SU-DHL-6 (cell line): ENCODE data around the gene MSX1.

Experiments
- H2AFZ ChIP-seq: fragments of 200-600 bp; sonication (generic); 2 replicates; pipeline ENCODE4 v1.6.1; 2014; ENCODE audit warnings: low read depth, mild to moderate bottlenecking, moderate library complexity, mixed read lengths, antibody characterized with exemption, low read length; ENCODE audit not compliant: severe bottlenecking
- H3F3A ChIP-seq: fragments of 200-600 bp; shearing (Covaris generic); 2 replicates; pipeline ENCODE4 v1.6.0; 2016; ENCODE audit warnings: antibody characterized with exemption, mild to moderate bottlenecking; ENCODE audit not compliant: insufficient read depth
- H3K27ac ChIP-seq: fragments of 200-600 bp; sonication (generic); 2 replicates; pipeline ENCODE4 v1.5.1; 2016; ENCODE audit warnings: low read depth, mild to moderate bottlenecking, low read length, moderate library complexity, mixed read lengths
- H3K27me3 ChIP-seq: fragments of 200-600 bp; sonication (generic), shearing (Covaris generic); 2 replicates; pipeline ENCODE4 v1.6.0; 2014; ENCODE audit warnings: mild to moderate bottlenecking, low read length
- H3K36me3 ChIP-seq: fragments of 200-600 bp; sonication (generic); 2 replicates; pipeline ENCODE4 v1.6.1; 2014; ENCODE audit warnings: mild to moderate bottlenecking, low read length, mixed read lengths
- H3K4me2 ChIP-seq: fragments of 300-600, 200-600 bp; shearing (Covaris generic), sonication (generic); 2 replicates; pipeline ENCODE4 v1.6.0; 2014; ENCODE audit warnings: low read length, low read depth, mild to moderate bottlenecking; ENCODE audit not compliant: poor library complexity, severe bottlenecking
- H3K4me3 ChIP-seq: fragments of 200-600 bp; sonication (generic); 2 replicates; pipeline ENCODE4 v1.5.1; 2014; ENCODE audit warnings: antibody characterized with exemption, low read length, mild to moderate bottlenecking, mixed read lengths; ENCODE audit not compliant: insufficient read depth, poor library complexity, severe bottlenecking
- H3K79me2 ChIP-seq: fragments of 200-600 bp; sonication (generic); 2 replicates; pipeline ENCODE4 v1.6.1; 2014; ENCODE audit warnings: mild to moderate bottlenecking, low read length, moderate library complexity; ENCODE audit not compliant: insufficient read depth
- H3K9ac ChIP-seq: fragments of 200-600 bp; sonication (generic); 2 replicates; pipeline ENCODE4 v1.7.0; 2014; ENCODE audit warnings: mild to moderate bottlenecking, low read length
- H3K9me2 ChIP-seq: fragments of 200-600 bp; sonication (generic); replicated peaks from 2 replicates; pipeline ENCODE4 v1.6.1; 2014; ENCODE audit warnings: low read length; ENCODE audit not compliant: insufficient read depth
- H3K9me3 ChIP-seq: fragments of 200-600 bp; sonication (generic); 2 replicates; pipeline ENCODE4 v1.6.1; 2014; ENCODE audit warnings: low read length, mixed read lengths; ENCODE audit not compliant: insufficient read depth
- H4K20me1 ChIP-seq: fragments of 200-600 bp; sonication (generic); 2 replicates; pipeline ENCODE4 v1.6.1; 2014; ENCODE audit warnings: low read depth, mild to moderate bottlenecking, antibody characterized with exemption, low read length, moderate library complexity, mixed read lengths
- EZH2phosphoT487 ChIP-seq: fragments of 200-600 bp; sonication (generic), shearing (Covaris generic); conservative IDR thresholded peaks from 2 replicates; pipeline ENCODE4 v1.6.1; 2018; ENCODE audit warnings: mild to moderate bottlenecking, antibody characterized with exemption, low read length, moderate library complexity, mixed read lengths
- TF ChIP-seq, protein P1 (sequence below): fragments of 200-600 bp; sonication (generic); IDR thresholded peaks from one replicate; pipeline ENCODE4 v1.5.1; 2017; ENCODE audit warnings: antibody characterized with exemption, mild to moderate bottlenecking, low read length, moderate library complexity; ENCODE audit not compliant: insufficient read depth, poor library complexity, severe bottlenecking

Gene MSX1

DNA sequence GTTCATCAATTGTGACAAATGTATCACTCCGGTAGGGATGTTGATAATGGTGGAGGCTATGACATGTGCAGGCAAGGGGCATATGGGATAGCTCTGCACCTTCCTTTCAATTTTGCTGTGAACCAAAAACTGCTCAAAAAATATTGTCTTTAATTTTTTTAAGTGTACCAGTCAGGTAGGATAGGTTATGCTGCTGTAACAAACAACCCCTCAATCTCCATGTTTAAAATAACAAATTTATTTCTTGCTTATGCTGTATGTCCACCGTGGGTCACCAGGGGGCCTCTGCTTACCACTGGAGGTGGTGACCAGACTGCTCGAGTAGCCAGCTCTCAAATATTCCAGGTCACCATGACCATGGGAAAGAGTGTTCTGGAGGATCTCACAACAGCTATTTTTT, 23.4 kb upstream of the MSX1 start:
- Histone ChIP-seq H3K27ac (no peak overlapping the region), H3K36me3 (no peaks in the 10 kb centered on the region), H3K9ac (no peak overlapping the region), H4K20me1 (no peaks in the 10 kb centered on the region), H3K4me3 (no peak overlapping the region), H3K9me3 (0 out of 2 replicates have a peak, but pooled peaks cover 9% of the 10 kb centered on the region), H3F3A (no peaks in the 10 kb centered on the region), H3K4me2 (no peak overlapping the region), H2AFZ (no peak overlapping the region), H3K27me3 (no peaks in the 10 kb centered on the region), H3K79me2 (no peaks in the 10 kb centered on the region), H3K9me2 (no peaks in the 10 kb centered on the region)
- TF ChIP-seq, protein P1, sequence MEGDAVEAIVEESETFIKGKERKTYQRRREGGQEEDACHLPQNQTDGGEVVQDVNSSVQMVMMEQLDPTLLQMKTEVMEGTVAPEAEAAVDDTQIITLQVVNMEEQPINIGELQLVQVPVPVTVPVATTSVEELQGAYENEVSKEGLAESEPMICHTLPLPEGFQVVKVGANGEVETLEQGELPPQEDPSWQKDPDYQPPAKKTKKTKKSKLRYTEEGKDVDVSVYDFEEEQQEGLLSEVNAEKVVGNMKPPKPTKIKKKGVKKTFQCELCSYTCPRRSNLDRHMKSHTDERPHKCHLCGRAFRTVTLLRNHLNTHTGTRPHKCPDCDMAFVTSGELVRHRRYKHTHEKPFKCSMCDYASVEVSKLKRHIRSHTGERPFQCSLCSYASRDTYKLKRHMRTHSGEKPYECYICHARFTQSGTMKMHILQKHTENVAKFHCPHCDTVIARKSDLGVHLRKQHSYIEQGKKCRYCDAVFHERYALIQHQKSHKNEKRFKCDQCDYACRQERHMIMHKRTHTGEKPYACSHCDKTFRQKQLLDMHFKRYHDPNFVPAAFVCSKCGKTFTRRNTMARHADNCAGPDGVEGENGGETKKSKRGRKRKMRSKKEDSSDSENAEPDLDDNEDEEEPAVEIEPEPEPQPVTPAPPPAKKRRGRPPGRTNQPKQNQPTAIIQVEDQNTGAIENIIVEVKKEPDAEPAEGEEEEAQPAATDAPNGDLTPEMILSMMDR, result no peak
- TF ChIP-seq EZH2phosphoT487, result no peak

DNA sequence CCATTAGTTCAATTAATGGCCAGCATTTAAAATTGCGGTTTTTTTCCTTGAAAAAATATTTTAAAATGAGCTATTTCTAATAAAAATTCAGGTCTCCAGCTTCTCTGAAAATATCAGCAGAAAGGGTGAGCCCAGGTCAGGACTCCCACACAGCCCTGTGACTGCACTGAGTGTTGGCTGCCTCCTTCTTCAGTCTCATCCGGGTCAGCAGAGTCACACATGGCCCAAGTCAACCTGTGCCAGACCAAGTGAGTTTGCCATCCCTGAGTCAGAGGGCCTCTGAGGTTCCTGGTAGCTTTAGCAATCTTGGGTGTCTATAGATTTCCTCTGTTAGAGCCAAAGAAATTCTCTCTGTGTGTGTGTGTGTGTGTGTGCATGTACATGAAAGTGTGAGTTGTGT, 22.1 kb upstream of the MSX1 start:
- Histone ChIP-seq H3K9me2 (no peaks in the 10 kb centered on the region), H3K4me2 (no peak overlapping the region), H3K4me3 (no peak overlapping the region), H3K9ac (no peak overlapping the region), H3K27ac (no peak overlapping the region), H3K9me3 (0 out of 2 replicates have a peak, but pooled peaks cover 9% of the 10 kb centered on the region), H3K27me3 (no peaks in the 10 kb centered on the region), H2AFZ (no peak overlapping the region), H3F3A (no peaks in the 10 kb centered on the region), H3K79me2 (no peaks in the 10 kb centered on the region), H4K20me1 (no peaks in the 10 kb centered on the region), H3K36me3 (no peaks in the 10 kb centered on the region)
- TF ChIP-seq EZH2phosphoT487, result no peak
- TF ChIP-seq, protein P1, result no peak

DNA sequence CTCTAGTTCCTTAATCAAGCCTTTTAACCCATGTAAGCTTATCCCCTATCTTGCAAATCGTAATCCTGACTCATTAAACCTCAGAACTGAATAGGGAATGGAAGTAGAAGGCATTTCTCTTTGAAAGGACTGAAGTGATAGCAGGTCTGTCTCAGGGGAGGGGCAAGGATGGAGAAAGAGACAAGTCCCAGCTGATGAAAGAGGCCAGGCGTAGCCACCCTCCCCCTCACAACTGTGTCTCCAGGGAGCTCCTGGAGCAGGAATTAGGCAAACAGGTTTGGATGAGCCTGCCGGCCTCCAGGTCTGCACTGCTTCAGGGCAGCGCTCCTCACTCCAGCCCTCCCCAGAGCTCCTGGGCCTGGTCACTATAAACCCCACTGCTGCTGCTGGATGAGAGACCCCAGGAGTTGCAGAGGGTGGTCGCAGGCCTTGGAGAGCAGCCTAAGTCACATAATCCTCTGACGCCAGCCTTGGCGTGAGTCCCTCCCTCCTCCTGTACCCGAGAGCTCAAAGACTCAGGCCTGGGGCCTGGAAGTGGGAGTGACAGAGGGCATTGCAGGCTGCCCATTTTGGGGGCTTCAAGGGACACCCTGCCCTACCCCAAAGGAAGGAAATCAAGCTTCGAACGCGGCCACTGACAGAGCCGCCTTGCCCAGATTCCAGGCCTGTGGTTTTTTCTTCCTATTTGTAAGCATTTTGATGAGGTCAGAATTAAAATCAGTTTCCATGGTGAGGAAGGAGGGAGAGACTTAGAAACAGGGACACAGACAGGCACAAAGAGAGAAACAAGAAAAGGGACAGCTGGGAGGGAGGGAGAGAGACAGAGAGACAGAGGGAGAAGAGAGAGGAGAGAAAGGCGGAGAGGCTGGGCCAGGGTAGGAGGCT, 21.2 kb upstream of the MSX1 start:
- no peak overlapping the region for H2AFZ ChIP-seq
- H3K9me3 ChIP-seq, result 0 out of 2 replicates have a peak, but pooled peaks cover 9% of the 10 kb centered on the region
- no peaks in the 10 kb centered on the region for H3K79me2 ChIP-seq
- no peaks in the 10 kb centered on the region for H3K27me3 ChIP-seq
- TF ChIP-seq EZH2phosphoT487, result no peak
- TF ChIP-seq, protein P1, result no peak
- no peaks in the 10 kb centered on the region for H3F3A ChIP-seq
- no peak overlapping the region for H3K9ac ChIP-seq
- no peak overlapping the region for H3K27ac ChIP-seq
- H3K4me2 ChIP-seq, result no peak overlapping the region
- no peak overlapping the region for H3K4me3 ChIP-seq
- no peaks in the 10 kb centered on the region for H4K20me1 ChIP-seq
- H3K36me3 ChIP-seq, result no peaks in the 10 kb centered on the region
- no peaks in the 10 kb centered on the region for H3K9me2 ChIP-seq
